NCI-H460 (cell line): ENCODE results near the gene FSTL5. TPM values are rescaled to one million over a fixed set of nuclear protein-coding genes. Genes with fewer than 3 reads are reported as not detected.
A peak's percentile ranks its signal among the peaks of the same experiment; 100 is the strongest.

Source experiments
- DNase-seq: peaks from one replicate; pipeline ENCODE4 v3.0.0-alpha.2; 2016; ENCODE audit warnings: low read depth; ENCODE audit errors: extremely low read depth
- total RNA-seq: library from RNA; depleted of rRNA; stranded (reverse); fragments of >200 nt; shearing (Covaris generic); gene quantifications from 2 replicates; pipeline ENCODE4 v1.2.3, GENCODE V29; 2014

FSTL5 gene
- total RNA-seq, 1 experiment from 2014 or later: 0.02 TPM

GRCh38 chr4:161486461-161486860 is 677.3 kb downstream of the FSTL5 start:
- no peak for DNase-seq

GRCh38 chr4:161466316-161466715 is 697.5 kb downstream of the FSTL5 start:
- DNase-seq: no peak

GRCh38 chr4:161463436-161463835 is 700.4 kb downstream of the FSTL5 start:
- no peak for DNase-seq

DNA sequence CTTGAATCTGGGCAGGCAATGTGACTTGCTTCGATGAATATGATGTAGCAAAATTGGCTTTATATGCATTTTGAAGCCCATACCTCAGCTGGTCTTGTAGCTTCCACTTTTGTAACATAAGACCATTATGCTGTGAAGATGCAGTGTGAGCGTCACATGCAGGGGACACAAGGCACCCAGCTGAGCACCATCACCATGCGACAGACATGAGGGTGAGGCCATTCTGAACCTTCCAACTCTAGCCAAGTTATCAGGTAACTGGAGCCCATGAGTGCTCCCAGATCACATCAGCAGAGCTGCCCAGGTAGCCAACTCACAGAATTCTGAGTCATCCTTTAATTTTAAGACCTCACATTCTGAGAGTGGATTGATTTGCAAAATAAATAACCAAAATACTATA is 705.9 kb downstream of the FSTL5 start:
- no peak for DNase-seq

- no peak for DNase-seq
These were observed 706.5 kb downstream of the FSTL5 start for GRCh38 chr4:161457311-161457710.

DNA sequence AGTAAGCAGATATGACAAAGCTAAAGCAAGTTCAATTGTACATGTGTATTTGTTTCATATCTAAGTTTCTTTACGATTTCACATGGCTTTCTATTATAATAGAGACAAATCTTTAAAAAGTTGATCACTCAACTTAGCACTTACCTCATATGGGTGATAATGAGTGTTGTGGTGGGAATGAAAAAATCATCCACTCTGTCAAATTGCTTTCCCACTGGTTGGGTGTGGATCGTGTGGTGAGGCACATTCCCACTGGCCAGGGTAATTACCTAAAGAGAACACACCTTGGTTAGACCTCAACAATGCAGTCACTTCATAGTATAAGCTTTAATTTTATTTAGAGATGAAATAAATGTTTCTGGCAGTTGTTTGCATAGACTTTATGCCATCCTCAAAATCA is 708.9 kb downstream of the FSTL5 start:
- DNase-seq: no peak

DNA sequence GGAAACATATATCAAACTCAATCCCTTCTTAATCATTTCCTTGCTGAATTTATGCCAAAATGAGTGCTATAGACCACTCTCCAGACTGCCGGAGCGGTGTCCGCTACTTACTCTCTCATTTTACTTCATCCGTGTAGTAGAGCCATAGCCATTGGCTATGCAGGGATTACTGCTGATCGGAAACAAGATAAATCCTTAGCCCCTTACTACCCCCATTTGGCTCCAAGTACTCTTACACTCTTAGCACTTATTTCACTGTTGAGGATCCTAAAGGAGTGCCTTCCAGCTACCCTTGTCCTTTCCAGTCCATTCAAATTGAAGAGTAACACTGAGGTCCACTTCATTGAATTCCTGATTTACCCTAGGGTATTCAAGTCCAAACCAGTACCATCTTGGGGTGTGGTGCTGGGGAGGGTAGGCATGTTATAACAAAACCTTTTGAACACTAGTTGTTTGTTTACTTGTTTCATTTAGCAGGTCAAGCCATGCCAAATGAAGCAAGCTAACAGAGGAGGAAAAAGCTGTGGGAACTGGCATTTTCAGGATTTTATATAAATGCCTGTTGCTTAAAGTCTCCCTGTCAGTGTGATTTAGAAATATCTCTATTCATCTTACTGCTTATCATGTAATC is 715.1 kb downstream of the FSTL5 start:
- DNase-seq: no peak

DNA sequence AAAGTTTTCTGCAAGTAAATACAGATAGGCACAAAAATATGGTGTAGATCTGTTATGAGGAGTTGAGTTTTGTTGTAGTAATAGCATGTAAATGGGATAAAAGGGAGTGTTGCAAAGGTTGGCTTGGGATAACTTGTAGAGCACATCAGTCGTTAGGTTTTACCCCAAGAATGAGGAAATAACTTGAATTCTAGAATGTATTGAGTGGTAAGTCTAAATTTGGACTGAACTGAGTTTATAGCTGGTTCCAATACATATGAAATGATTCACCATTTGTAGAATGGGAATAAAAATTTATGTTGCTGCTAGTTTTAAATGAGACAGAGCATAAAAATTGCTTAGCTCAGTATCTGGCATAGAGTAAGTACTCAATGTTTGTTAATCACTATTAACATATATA is 719.2 kb downstream of the FSTL5 start:
- DNase-seq: no peak

- DNase-seq: no peak
These were observed 720.9 kb downstream of the FSTL5 start for GRCh38 chr4:161442921-161443320.

- DNase-seq: no peak
These were observed 725.7 kb downstream of the FSTL5 start for GRCh38 chr4:161438096-161438495.

DNA sequence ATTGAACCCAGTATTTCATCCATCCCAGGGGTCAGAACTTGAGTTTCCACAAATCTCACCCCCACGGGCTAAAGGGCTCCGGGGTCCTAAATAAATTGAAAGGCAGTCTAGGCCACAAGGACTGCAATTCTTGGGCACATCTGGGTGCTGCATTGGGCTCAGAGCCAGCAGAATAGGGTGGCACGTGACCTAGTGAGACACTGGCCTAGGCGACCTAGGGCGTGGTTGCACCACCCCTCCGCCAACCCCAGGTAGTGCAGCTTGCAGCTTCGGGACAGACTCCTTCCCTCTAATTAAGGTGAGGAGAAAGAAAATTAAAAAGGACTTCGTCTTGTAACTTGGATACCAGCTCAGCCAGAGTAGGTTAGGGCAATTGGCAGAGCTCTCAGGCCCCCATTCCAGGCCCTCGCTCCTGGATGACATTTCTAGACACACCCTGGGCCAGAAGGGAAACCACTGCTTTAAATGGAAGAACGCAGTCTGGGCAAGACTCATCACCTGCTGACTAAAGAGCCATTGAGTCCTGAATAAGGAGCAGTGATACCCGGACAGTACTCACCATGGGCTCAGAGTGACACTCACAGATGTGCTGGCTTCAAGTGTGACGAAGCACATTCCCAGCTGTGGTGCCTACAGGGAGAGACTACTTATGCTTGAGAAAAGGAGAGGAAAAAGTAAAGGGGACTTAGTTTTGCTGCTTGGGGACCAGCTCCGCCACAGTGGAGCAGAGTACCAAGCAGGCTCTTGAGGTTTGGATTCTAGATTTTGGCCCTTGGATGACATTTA is 735.4 kb downstream of the FSTL5 start:
- no peak for DNase-seq

DNA sequence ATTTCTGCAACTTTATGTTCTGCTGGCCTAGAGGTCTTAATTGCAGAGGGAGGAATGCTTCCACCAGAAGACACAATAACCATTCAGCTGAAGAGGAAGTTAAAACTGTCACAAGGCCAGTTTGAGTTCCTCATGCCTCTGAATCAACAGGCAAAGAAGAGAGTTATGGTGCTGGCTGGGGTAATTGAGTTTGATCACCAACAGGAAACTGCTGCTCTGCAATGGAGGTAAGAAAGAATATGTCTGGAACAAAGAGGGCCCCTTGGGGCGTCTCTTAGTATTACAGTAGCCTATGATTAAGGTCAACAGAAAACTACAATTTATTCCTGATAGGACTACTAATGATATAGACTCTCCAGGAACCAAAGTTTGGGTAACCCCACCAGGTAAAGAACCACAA is 744.0 kb downstream of the FSTL5 start:
- peak; percentile 7 for DNase-seq

DNA sequence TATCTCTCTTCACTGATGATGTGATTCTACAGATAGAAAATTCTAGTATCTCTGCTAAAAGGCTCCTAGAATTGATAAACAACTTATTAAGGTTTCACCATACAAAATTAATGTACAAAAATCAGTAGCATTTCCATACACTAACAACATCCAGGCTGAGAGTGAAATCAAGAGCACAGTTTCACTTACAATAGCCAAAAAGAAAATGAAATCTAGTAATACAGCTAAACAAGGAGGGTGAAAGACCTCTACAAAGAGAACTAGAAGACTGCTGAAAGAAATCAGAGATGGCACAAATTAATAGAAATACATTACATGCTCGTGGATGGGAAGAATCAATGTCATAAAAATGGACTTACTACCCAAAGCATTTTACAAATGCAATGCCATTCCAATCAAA is 751.9 kb downstream of the FSTL5 start:
- DNase-seq: no peak

DNA sequence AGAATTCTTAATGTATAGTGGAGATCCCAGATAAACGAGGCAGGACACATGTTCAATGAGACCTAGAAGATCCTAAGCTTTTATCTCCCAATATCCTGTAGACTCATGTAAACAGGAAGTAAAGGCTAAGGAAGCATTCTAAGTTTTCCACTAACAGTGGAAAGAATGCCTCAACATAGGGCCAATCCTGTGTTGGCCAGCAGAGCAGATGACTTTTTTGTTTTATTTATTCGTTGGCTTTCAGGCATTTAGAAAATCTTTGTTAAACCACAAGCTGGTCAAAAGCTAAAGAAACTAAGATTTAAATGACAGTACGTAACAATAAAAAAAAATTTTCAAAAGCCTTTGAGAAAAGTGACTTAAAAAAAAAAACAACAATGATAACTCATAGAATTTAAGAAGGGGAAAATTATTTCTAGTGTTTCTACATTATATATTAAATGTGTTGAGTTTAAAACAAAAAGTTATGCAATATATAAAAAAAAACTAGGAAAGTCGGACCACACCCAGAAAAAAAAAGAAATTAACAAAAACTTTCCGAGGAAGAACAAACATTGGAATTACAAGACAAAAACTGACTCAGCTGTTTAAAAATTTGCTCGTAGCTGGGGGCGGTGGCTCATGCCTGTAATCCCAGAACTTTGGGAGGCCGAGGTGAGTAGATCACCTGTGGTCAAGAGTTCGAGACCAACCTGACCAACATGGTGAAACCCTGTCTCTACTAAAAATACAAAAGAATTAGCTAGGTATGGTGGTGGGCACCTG is 759.3 kb downstream of the FSTL5 start:
- no peak for DNase-seq

GRCh38 chr4:161403781-161404180 is 760.0 kb downstream of the FSTL5 start:
- no peak for DNase-seq

DNA sequence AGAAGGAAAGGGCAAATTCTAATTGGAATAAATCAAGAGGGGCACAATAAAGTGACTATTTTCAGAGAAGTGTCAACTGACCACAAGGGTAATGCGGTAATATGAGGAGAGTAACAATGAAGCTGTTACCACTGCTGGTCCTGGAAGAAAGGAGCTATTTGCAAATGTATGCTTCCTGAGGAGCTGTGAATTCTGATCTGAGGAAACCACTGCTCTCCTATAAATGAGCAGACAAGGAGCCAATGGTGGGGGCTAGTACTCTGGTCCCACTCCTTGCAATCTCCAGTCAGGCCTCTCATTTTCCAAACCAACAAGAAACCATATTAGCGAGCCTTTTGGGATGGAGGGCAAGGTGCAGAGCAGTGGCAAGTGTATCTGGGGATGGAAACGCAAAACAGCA is 770.2 kb downstream of the FSTL5 start:
- no peak for DNase-seq

DNA sequence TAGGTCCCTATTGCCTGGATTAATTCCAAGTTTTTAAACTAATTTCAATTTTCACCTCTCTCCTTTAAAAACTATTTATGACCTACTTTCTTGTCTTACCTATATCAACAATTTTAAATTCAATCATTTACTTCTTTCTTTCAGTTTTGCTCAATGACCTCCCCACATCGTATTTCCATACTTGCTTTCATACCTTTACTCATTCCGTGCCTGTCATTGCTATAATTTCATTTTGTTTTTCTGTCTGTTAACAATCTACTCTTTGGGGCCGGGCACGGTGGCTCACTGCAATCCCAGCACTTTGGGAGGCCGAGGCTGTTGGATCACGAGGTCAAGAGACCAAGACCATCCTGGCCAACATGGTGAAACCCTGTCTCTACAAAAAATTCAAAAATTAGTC is 781.1 kb downstream of the FSTL5 start:
- no peak for DNase-seq

GRCh38 chr4:161376275-161376674 is 787.5 kb downstream of the FSTL5 start:
- DNase-seq: peak; percentile 59

DNA sequence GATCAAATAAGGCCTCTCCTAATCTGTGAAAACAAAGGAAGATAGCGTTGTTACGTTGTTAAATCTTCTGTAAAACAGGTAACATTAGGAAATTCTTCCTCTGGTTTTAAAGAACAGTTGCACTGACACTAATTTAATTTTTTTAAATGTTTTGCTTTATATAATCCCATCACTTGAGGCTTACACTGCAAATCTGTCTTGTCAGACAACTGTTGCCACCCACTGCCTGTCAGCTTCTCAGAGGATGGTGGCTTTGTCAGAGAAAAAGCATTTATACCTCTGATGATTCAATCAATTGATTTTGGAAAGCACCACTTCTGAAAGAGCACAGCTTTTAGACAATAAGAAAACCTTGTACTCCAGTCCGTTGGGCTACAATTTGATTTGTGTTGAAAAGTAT is 799.1 kb downstream of the FSTL5 start:
- no peak for DNase-seq

- no peak for DNase-seq
These were observed 802.8 kb downstream of the FSTL5 start for GRCh38 chr4:161360982-161361381.

GRCh38 chr4:161359491-161359890 is 804.3 kb downstream of the FSTL5 start:
- no peak for DNase-seq

DNA sequence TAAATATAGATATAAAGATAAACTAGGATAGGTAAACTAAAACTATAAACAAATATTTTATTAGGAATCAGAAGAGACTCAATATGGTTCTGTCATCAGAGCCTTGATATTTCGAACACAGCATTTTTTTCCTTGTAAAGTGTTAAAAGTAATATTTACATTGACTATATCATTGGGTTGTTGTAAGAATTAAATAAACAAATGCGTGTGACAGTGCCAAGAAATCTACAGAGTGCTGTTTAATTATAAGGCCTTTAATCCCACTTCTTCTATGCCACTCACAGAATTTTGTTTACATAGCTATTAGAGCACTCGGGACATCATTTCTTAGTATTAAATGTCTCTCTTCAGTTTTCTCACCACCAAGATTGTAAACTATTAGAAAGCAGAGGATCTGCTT is 807.4 kb downstream of the FSTL5 start:
- no peak for DNase-seq
